Activated CD8-positive, alpha-beta memory T cell treated with anti-CD3 and anti-CD28 coated beads for 4 hours (primary cell): Measurements from ENCODE around the gene FUT9.
"Not testable (repeated sequence)": the region's sequence is repeated elsewhere in the genome, so short reads cannot be mapped to it uniquely, and the experiment has no call there.

Experiments used
- DNase-seq, 2 donors: peaks; one replicate each; pipeline ENCODE4 v3.0.0-alpha.2; 2020; ENCODE audit warnings: low read depth in 2 of 2

Gene FUT9

DNA sequence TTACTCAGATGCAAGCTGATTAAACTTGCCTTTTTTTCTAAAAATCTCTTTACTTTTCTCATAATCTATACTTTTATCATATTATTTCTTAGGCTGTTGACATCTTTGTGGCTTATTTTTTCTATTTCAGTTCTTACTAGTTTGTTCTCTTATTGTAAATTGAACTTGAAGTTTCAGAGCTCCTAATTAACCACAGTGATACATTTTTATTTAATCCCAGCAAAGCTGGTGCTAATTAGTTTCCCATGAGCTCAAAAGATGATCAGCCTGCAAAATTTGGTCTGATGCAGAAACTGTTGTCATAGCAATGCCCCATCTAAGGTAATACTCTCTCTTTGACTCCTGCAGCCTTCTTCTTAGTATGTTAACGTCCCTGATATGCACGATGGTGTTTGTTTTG is 170.3 kb downstream of the FUT9 start:
- no peak for DNase-seq

DNA sequence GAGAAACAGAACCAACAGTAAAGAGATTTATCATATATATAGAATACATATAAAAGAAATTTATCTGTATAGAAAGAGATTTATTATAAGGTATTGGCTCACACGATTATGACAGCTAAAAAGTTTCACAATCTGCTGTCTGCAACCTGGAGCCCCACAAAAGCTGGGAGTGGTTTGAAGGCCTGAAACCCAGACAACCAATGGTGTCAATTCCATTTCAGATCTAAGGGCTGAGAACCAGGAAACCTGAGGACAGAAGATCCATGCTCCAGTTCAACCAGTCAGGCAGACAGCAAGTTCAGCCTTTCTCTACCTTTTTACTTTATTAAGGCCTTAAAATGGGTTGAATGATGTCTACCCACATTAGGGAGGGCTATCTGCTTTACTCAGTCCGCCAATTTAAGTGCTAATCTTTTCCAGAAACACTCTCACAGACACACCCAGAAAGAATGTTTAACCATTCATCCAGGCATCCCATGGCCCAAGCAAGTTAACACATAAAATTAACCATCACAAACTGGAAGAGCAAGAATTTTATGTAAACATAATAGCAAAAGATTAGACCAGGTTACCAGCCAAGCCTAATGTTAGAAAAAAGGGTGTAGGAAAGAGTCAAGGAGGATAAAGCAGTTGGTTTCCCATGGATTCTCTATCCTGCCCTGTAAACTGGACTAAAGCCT is 170.9 kb downstream of the FUT9 start:
- DNase-seq, result no peak

DNA sequence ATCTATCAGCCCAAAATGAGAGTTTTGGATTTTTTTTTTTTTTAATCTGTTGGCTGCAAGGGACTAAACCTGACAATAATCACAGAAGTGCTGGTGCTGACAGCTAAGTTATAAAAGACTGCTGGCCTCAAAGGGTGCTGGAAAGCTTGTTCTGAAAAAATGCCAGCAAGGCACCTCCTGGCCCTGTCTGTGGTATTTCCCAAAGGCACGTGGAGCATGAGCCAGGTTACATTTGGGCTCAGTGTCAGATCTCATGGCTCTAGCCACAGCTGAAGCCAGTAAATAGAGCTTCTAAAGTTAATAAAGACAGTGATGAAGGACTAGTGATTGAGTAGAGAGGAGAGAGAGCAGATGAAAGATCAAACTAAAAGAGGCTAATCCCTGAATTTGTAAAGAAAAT is 178.9 kb downstream of the FUT9 start:
- DNase-seq, result no peak

DNA sequence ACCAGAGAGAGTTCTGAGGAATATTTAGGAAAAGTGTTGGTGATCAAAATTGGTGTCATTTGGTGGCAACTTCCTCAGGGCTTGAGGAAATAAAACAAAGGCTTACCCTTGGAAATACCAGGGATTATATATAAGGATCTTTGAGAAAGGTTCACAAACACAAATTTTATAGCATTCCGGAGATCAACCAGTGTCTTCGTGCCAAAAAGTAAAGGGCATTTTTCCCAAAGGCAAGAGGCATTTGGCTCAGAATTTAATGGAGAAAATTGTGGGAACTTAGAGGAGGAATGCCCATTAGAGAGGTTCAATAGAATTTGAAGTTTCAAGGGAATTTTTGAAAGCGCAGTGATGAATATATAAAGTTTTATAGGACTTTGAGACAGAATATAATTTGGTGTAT is 179.5 kb downstream of the FUT9 start:
- no peak for DNase-seq

DNA sequence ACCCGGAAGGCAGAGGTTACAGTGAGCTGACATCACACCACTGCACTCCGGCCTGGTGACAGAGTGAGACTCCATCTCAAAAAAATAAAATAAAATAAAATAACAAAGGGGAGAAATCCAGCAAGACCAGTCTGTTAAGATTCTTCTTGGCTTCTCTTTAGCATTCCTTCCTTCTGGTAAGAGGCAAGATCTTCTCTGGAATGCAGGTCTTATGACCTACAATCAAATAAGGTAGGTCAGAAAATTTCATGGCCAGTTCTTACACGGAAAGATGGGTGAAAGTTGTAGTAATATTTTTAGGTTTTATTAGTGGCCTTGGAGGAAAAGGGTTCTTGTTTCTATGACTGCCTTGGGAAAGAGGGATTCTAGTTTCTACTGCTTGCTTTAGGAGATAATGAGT is 180.9 kb downstream of the FUT9 start:
- no peak for DNase-seq

DNA sequence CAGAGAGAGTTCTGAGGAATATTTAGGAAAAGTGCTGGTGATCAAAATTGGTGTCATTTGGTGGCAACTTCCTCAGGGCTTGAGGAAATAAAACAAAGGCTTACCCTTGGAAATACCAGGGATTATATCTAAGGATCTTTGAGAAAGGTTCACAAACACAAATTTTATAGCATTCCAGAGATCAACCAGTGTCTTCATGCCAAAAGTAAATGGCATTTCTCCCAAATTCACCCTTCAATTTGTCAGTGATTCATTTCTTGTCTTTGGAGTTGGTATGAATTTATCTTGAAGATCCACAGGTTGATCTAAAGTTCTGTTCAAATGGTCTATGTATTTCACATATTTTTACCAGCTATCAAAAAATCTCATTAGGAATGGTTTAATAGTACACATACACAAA is 181.5 kb downstream of the FUT9 start:
- no peak for DNase-seq

DNA sequence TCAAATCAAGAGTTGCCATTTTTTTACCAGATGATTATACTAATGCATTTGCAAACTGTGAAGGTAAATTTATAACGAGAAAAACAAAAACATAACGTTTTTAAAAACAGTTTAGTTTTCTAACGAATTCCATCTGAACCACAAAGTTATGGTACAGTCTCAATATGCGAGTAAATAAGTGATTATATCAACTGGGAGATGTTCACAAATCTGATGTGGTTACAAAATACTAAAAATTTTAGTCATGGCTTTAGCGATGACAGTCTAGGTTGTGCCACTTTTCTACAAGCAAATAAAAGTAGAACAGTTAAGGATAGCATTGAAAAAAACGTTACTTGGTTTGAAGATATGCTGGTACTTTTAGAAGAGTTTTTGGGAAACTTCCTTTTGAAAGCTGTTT is 186.8 kb downstream of the FUT9 start:
- DNase-seq, result no peak

DNA sequence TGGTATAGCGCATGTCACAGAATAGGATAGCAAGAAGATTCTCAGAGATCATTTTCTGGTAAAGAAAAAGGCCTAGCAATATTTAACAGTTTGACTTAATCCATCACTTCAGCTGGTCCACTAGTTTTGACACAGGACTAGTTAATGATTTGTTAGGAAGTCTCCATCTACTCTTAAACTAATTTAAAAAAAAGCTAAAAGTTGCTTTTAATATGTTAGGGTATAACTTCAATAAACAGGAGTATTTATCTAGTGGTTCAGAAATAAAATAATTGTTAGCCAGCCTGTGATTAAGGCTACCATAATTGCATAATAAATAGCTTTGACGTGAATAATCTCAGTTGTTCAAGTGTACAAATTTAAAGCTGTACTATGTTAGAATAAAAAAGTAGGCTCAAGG is 195.6 kb downstream of the FUT9 start:
- no peak for DNase-seq

DNA sequence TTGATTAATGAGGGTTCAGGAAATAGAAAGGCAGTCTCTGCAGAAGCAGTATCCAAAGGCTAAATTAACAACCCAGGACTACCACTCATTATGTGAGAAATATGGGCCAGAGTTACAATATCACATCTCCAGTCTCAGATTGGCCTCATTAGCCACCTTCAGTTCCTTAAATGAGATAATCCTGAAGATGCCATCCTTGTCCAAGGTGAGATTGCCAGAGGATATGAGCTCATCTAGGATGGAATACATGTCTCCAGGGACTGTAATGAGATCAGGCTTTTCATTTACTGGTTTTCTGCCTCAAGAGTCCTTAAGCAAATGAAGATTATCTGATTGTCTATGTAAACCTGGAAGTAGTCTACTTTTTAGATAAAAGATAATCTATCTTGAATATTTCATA is 196.3 kb downstream of the FUT9 start:
- no peak for DNase-seq

DNA sequence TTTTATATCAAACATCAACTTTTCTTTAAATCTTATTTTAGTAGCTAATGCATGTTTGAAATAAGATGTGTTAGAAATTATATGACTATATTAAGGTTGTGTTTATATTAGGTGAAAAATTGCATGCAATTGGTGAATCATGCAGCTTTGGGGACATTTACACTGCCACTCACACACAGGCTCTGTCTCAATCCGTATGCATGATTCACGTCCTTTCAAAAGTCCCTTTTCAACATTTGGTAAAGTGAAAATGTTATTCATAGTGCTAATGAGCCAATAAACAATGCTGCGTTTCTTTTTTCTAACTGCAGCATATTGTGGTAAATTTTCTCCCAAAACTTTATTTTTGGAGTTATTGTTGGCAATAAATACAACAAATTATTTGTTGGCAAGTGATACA is 198.0 kb downstream of the FUT9 start:
- no peak for DNase-seq

DNA sequence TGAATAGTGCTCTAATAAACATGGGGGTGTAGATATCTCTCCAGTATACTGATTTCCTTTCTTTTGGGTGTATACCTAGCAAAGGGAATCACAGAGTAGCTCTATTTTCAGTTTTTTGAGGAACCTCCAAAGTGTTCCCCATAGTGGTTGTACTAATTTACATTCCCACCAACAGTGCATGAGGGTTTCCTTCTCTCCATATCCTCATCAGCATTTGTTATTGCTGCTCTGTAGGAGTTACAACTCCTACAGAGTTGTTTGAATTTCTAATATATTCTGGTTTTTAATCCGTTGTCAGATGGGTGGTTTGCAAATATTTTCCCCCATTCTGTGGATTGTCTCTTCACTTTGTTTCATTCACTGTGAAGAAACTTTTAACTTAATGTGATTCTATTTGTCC is 207.9 kb downstream of the FUT9 start:
- DNase-seq, result no peak

DNA sequence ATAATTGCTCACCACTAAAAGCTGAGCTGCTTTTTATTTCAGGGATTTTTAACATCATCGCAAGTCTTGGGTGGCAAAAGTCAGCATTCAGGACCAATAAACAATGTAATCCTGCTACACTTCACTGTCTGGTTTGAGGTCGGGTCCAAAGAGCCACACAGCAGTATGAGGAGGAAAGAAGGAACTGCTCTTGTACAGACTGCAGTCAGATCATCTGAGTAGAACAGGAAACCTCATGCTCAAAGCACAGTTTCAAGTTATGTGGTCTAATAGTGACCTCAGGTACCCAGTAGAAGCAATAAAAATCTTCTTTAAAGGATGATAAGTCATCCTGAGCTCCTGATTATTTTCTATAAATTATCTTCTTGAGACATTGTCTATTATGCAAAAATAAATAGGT is 211.4 kb downstream of the FUT9 start:
- no peak for DNase-seq

DNA sequence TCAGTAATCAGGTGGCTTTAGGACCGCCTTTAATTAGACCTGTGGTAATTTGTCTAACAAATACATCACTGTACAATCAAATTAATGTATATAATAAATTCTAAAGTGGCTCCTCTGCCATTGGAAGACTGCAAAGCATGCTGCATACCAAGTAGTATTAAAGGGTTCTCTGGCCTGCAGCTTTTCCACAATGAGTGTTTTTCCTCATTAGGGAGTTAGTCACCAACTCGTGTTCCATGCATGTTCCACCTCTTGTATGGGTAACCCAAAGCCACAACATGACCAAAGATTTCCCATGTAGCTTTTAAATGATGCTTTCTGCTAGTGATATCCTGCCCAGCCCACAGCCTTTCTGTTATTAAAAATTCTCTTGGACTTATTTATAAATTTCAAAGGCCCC is 218.7 kb downstream of the FUT9 start:
- DNase-seq, result no peak

DNA sequence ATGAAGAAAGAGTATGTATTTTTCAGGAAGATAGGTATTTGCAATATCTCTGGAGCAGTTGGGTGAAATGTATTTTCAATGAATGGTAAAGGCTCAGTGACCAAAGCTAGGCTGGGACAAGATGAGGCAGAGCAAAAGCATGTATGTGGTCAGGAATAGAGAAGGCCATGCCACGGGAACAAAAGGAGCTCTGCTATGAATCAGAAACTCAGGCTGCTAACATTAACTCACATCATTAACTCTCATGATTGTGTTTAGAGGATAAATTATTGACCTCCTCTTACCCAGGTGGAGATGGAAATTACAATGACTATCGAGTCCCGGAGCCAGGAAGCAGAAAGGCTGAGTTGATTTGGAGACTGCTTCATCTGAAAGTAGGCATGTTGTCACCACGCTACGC is 220.2 kb downstream of the FUT9 start:
- no peak for DNase-seq

DNA sequence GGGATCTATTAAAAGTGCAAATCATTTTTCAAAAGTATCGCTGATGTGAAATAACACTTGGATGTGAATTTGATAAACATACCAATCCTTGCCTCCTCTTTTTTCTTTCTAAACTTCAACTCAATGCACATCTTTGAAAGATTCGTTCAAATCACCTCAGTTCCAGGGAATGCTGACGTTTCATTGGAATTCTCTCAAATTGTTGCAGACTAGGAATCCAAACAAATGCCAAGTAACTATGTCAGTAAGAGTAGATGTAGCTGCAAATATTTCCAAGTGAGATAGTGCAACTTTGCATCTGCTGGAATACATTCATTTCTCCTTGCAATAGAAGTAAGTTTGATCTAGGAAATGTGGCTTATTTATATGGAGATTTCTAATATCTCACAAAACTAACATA is 220.7 kb downstream of the FUT9 start:
- no peak for DNase-seq

DNA sequence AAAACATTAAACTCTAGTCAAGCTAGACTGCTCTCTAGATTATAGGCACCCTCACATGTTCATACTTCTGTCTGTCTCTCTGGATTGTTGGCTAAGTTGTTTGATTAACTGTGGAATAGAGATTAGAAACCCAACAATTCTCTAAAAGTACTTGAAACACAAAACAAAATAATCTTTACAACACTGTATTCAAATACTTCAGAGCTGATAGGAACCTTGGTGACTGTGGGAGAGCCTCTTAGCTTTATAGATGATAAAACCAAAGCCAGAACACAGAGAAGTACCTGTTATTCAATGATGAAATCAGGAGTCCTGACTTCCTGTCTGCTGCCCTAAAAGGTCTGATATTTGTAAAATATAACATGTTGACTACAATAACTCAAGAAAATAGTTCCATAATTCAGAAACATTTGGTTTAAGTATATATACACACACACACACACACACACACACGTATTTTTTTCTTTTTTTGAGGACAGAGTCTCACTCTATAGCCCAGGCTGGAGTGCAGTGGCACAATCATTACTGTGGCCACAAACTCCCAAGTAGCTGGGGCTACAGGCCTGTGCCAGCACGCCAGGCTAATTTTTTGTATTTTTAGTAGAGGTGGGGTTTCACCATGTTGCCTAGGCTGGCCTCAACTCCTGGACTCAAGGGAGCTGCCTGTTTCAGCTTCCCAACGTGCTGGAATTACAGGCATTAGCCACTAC is 222.0 kb downstream of the FUT9 start:
- no peak for DNase-seq

DNA sequence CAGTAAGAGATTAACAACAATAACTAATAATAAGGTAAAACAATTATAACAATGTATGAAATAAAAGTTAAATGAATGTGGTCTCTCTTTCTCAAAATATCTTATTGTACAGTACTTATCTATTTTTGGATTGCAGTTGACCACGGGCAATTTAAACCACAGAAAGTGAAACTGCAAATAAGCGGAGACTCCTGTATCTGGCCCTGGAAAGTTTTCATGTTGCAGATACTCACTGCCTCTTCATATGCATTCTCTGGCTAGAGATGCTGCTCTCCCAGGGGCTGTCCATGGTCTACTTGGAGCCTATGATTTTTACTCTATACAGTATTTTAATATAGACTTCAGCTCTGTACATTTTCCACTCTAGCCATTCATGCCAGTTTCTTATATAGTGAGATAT is 230.8 kb downstream of the FUT9 start:
- no peak for DNase-seq

DNA sequence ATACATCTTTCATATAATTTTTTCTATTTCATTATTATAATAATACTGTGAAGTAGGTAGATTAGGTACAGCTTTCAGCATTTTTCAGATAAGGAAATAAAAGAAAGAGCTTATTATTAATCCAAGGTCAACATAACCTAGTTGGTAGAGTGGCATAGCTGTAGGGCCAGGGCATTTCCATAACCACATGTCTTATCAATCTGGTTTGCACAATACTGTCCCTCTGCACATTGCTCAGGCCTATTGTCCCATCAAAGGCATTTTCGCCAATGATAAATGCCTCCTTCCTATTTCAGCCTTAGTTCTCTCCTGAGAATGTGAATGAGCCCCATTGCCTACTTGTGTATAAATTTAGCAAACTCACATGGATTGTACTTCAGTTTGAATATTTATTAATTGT is 234.0 kb downstream of the FUT9 start:
- no peak for DNase-seq

DNA sequence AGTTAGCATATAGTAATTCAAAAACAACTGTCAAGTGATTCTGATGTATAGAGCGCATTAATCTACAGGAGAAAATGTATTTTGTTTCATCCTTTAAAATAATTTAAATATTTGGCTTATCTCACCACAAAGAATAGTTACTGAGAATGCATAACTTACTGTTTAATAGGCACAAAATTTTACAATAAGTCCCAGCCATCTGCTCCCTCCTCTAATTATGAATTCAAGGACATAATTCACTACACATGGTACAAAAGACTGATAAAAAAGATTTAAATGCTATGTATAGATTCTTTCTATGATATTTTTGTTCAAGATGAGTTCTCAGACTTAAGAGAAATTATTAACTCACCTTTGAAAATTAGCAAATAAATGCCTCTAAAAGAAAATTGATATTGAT is 242.0 kb downstream of the FUT9 start:
- DNase-seq, result no peak

DNA sequence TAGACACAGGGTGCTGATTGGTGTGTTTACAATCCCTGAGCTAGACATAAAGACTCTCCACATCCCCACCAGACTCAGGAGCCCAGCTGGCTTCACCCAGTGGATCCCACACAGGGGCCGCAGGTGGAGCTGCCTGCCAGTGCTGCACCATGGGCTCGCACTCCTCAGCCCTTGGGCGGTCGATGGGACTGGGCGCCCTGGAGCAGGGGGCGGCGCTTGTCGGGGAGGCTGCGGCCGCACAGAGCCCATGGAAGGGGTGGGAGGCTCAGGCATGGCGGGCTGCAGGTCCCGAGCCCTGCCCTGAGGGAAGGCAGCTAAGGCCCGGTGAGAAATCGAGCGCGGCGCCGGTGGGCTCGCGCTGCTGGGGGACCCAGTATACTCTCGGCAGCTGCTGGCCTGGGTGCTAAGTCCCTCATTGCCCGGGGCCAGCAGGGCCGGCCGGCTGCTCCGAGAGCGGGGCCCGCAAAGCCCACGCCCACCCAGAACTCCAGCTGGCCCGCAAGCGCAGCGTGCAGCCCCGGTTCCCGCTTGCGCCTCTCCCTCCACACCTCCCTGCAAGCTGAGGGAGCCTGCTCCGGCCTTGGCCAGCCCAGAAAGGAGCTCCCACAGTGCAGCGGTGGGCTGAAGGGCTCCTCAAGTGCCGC is 245.1 kb downstream of the FUT9 start:
- DNase-seq, result not testable (repeated sequence)
